OCI-LY1 (cell line): Measurements from ENCODE around the gene WDR55.
A peak's percentile ranks its signal among the peaks of the same experiment; 100 is the strongest.
"Not testable (repeated sequence)": the region's sequence is repeated elsewhere in the genome, so short reads cannot be mapped to it uniquely, and the experiment has no call there.

Experiments used
- H2AFZ ChIP-seq: fragments of 200-600 bp; sonication (generic), shearing (Covaris generic); 2 replicates; pipeline ENCODE4 v1.6.0; 2014; ENCODE audit warnings: antibody characterized with exemption, mild to moderate bottlenecking, low read length
- H3F3A ChIP-seq: fragments of 200-600 bp; sonication (generic), shearing (Covaris generic); 2 replicates; pipeline ENCODE4 v1.6.0; 2014; ENCODE audit warnings: mild to moderate bottlenecking, antibody characterized with exemption, low read length, moderate library complexity; ENCODE audit not compliant: insufficient read depth
- H3K27ac ChIP-seq: fragments of 200-600 bp; sonication (generic); 2 replicates; pipeline ENCODE4 v1.5.1; 2014; ENCODE audit warnings: low read length, mixed run types, mild to moderate bottlenecking, low read depth; ENCODE audit not compliant: poor library complexity, severe bottlenecking
- H3K27me3 ChIP-seq: fragments of 200-600 bp; sonication (generic); 2 replicates; pipeline ENCODE4 v1.6.0; 2014; ENCODE audit warnings: antibody characterized with exemption, mild to moderate bottlenecking, low read length, moderate library complexity; ENCODE audit not compliant: insufficient read depth
- H3K36me3 ChIP-seq: fragments of 200-600 bp; sonication (generic); 2 replicates; pipeline ENCODE4 v1.6.1; 2014; ENCODE audit warnings: mild to moderate bottlenecking, antibody characterized with exemption, low read length, moderate library complexity, mixed read lengths; ENCODE audit not compliant: insufficient read depth
- H3K4me1 ChIP-seq: fragments of 200-600 bp; sonication (generic); 2 replicates; pipeline ENCODE4 v1.5.1; 2014; ENCODE audit warnings: mild to moderate bottlenecking, low read length, moderate library complexity; ENCODE audit not compliant: insufficient read depth, severe bottlenecking
- H3K4me2 ChIP-seq: fragments of 200-600 bp; sonication (generic), shearing (Covaris generic); 2 replicates; pipeline ENCODE4 v1.6.1; 2014; ENCODE audit warnings: low read length
- H3K4me3 ChIP-seq: fragments of 200-600 bp; sonication (generic); 2 replicates; pipeline ENCODE4 v1.5.1; 2014; ENCODE audit warnings: low read length, low read depth, mild to moderate bottlenecking, mixed read lengths; ENCODE audit not compliant: poor library complexity, severe bottlenecking
- H3K79me2 ChIP-seq: fragments of 200-600 bp; shearing (Covaris generic); 2 replicates; pipeline ENCODE4 v1.6.1; 2016; ENCODE audit warnings: mixed run types, low read length, mixed read lengths; ENCODE audit not compliant: insufficient read depth
- H3K9ac ChIP-seq: fragments of 200-600 bp; sonication (generic), shearing (Covaris generic); 2 replicates; pipeline ENCODE4 v1.6.1; 2014; ENCODE audit warnings: mild to moderate bottlenecking, low read length, mixed read lengths
- H3K9me2 ChIP-seq: fragments of 200-600 bp; sonication (generic), shearing (Covaris generic); 2 replicates; pipeline ENCODE4 v1.6.1; 2014; ENCODE audit warnings: low read depth, mild to moderate bottlenecking, low read length, mixed read lengths
- H3K9me3 ChIP-seq: fragments of 200-600 bp; shearing (Covaris generic); 2 replicates; pipeline ENCODE4 v1.6.1; 2014; ENCODE audit warnings: low read length, mixed read lengths
- H4K20me1 ChIP-seq: fragments of 200-600 bp; sonication (generic), shearing (Covaris generic); 2 replicates; pipeline ENCODE4 v1.6.0; 2016; ENCODE audit warnings: mild to moderate bottlenecking, low read length; ENCODE audit not compliant: insufficient read depth
- CTCF ChIP-seq: fragments of 200-600 bp; sonication (generic), shearing (Covaris generic); IDR thresholded peaks from 2 replicates; pipeline ENCODE4 v1.5.1; 2017; ENCODE audit warnings: mild to moderate bottlenecking, antibody characterized with exemption, low read length, moderate library complexity, mixed read lengths
- EZH2 ChIP-seq: fragments of 200-600 bp; sonication (generic), shearing (Covaris generic); IDR thresholded peaks from 2 replicates; pipeline ENCODE4 v1.8.0; 2017; ENCODE audit warnings: borderline replicate concordance, mixed run types, mild to moderate bottlenecking, antibody characterized with exemption, low read length, moderate library complexity, mixed read lengths

WDR55 gene

DNA sequence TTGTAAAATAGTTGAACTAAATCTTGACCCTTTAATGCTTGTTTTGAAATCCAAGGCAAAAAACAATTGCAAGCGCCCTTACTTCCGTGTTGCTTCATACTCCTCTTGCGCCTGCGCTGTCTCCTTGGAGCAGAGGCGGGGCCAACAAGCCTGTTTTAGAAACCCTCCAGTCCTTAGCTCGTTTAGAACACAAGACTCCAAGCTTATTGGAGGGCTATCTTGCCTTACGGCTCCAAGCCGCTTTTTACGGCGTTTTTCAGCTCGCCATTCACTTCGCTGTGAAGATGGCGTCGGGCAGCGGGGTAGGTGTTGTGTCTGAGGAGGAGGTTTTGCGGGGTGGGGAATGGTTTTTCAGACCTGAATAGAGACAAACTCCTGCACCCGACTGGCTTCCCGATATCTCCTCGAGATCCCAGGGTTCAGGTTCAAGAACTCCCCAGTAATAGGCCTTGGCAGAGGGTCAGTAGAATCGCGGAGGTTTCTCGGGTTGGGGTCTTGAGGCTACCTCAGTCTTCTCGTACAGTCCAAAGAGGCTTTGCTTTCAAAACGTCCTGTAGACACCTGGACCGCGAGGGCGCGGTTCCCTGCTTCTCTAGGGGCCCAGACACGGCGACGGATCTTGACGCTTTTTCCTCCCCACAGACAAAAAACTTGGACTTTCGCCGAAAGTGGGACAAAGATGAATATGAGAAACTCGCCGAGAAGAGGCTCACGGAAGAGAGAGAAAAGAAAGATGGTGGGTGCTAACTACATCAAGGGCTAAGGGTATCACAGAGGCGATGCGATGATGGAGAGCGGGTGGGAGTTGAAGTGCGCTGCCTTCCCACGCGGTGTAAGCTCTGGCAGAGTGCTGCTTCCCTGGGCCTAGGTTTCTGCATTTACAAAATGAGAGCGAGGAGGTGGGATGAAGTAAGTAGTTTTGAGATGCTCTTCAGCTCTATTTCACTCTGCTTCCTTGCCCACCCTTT, 35.8 kb downstream of the WDR55 start, which contains the start of gene ZMAT2:
TSS of gene ZMAT2 (plus strand) at position 271 of the 968 bp plus-strand sequence. CDS start at position 285, 14 bp downstream.
- no peak within 1 kb of the TSS for H2AFZ ChIP-seq
- no peaks in the 10 kb centered on the region for H4K20me1 ChIP-seq
- H3K36me3 ChIP-seq = peaks cover 93% of the 10 kb centered on the region
- H3K9me3 ChIP-seq = no peaks in the 10 kb centered on the region
- no peaks in the 10 kb centered on the region for H3F3A ChIP-seq
- H3K79me2 ChIP-seq = peaks cover 6% of the 10 kb centered on the region; the same call in 1 of the 2 replicates
- no peak for TF ChIP-seq CTCF
- no peak for TF ChIP-seq EZH2
- peaks cover 17% of the 10 kb centered on the region for H3K4me1 ChIP-seq
- H3K27me3 ChIP-seq = no peaks in the 10 kb centered on the region
- peak within 1 kb of the TSS; percentile 89 for H3K4me2 ChIP-seq
- no peaks in the 10 kb centered on the region for H3K9me2 ChIP-seq
- peak within 1 kb of the TSS; percentile 73 for H3K9ac ChIP-seq
- no peak within 1 kb of the TSS for H3K27ac ChIP-seq
- H3K4me3 ChIP-seq = peak within 1 kb of the TSS; percentile 82

GRCh38 chr5:140707812-140708211, 43.1 kb downstream of the WDR55 start:
- Histone ChIP-seq H3K4me2 (no peak overlapping the region), H3F3A (no peaks in the 10 kb centered on the region), H3K27ac (no peak overlapping the region), H3K4me1 (peaks cover 13% of the 10 kb centered on the region), H3K4me3 (no peak overlapping the region), H2AFZ (no peak overlapping the region), H3K36me3 (peaks cover 46% of the 10 kb centered on the region), H3K27me3 (no peaks in the 10 kb centered on the region), H3K79me2 (no peaks in the 10 kb centered on the region), H3K9me3 (no peaks in the 10 kb centered on the region), H3K9ac (no peak overlapping the region), H3K9me2 (no peaks in the 10 kb centered on the region), H4K20me1 (no peaks in the 10 kb centered on the region)
- no peak for TF ChIP-seq CTCF

DNA sequence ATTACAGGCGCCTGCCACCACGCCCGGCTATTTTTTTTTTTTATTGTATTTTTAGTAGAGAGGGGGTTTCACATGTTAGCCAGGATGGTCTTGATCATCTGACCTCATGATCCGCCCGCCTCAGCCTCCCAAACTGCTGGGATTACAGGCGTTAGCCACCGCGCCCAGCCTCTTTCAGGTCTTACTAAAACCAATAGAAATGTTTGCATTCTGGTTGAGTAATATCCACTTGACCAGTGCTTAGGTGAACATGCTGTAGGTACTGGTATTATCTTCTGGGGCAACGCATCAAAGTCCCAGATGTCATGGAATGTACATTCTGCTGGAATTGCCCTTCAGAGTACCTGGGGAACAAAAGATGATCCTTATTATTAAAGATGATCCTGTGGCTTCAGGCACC, 44.1 kb downstream of the WDR55 start:
- H3K27me3 ChIP-seq, H3F3A ChIP-seq, H3K4me3 ChIP-seq, H3K9ac ChIP-seq, H3K9me2 ChIP-seq, H3K27ac ChIP-seq, H3K79me2 ChIP-seq, H3K9me3 ChIP-seq, H4K20me1 ChIP-seq, H2AFZ ChIP-seq, H3K4me2 ChIP-seq: not testable (repeated sequence)
- H3K4me1 ChIP-seq = peaks cover 13% of the 10 kb centered on the region
- H3K36me3 ChIP-seq = peaks cover 38% of the 10 kb centered on the region
